Measurements from ENCODE around the gene JSRP1.

Gene JSRP1

GRCh38 chr19:2223959-2224358, 32.3 kb downstream of the JSRP1 start:
- peaks cover 16 to 91% (median 60%) of the 10 kb centered on the region in 4 experiments for H3K36me3 ChIP-seq (ENCODE audit: control insufficient read depth in 4 of 4, insufficient read depth in 4 of 4, low read length in 3 of 4)

GRCh38 chr19:2223391-2223790, 32.8 kb downstream of the JSRP1 start:
- POLR2A ChIA-PET: no interaction called here
- H3K36me3 ChIP-seq (ENCODE audit: control insufficient read depth in 4 of 4, insufficient read depth in 4 of 4, low read length in 3 of 4): peaks cover 16 to 87% (median 59%) of the 10 kb centered on the region in 4 experiments
- CTCF ChIA-PET: interaction anchor here (0.6 to 1.4 kb wide), 2 partner anchors 65 to 70 kb away, joined by 3 to 4 read pairs; no protein-coding TSS in a partner anchor
- no peak overlapping the region for H3K4me3 ChIP-seq (ENCODE audit: control insufficient read depth in 1 of 7, extremely low read depth in 1 of 7, insufficient read depth in 4 of 7, low read depth in 2 of 7, low read length in 6 of 7)
- H3K9me3 ChIP-seq (ENCODE audit: control extremely low read depth in 1 of 5, control insufficient read depth in 4 of 5, insufficient read depth in 2 of 5, low read depth in 1 of 5, low read length in 4 of 5): no peaks in the 10 kb centered on the region
- no peaks in the 10 kb centered on the region for H3K27me3 ChIP-seq (replicated peaks in 2 of 5; ENCODE audit: control insufficient read depth in 4 of 5, insufficient read depth in 5 of 5, low read length in 4 of 5)
- WGBS (ENCODE audit: insufficient coverage): 92% methylated on average over 9 of the region's 18 CpGs
- DNase-seq: no peak
- no peak overlapping the region for H3K27ac ChIP-seq (ENCODE audit: insufficient read depth in 1 of 2, low read depth in 1 of 2, low read length in 2 of 2, poor library complexity in 1 of 2, severe bottlenecking in 2 of 2)
- no peaks in the 10 kb centered on the region for H3K4me1 ChIP-seq (ENCODE audit: control extremely low read depth in 1 of 4, control insufficient read depth in 4 of 4, insufficient read depth in 4 of 4, low read length in 3 of 4)

More at GRCh38 chr19:2223959-2224358, 32.3 kb downstream of the JSRP1 start:
- H3K4me1 ChIP-seq (ENCODE audit: control extremely low read depth in 1 of 4, control insufficient read depth in 4 of 4, insufficient read depth in 4 of 4, low read length in 3 of 4): no peaks in the 10 kb centered on the region
- no peak overlapping the region for H3K27ac ChIP-seq (ENCODE audit: insufficient read depth in 1 of 2, low read depth in 1 of 2, low read length in 2 of 2, poor library complexity in 1 of 2, severe bottlenecking in 2 of 2)
- CTCF ChIA-PET: no interaction called here
- no peaks in the 10 kb centered on the region for H3K9me3 ChIP-seq (ENCODE audit: control extremely low read depth in 1 of 5, control insufficient read depth in 4 of 5, insufficient read depth in 2 of 5, low read depth in 1 of 5, low read length in 4 of 5)
- WGBS (ENCODE audit: insufficient coverage): 94% methylated on average over 11 of the region's 14 CpGs
- POLR2A ChIA-PET: no interaction called here
- DNase-seq: peak in 2 of 3 donors; percentile 15 to 35
- no peak overlapping the region for H3K4me3 ChIP-seq (ENCODE audit: control insufficient read depth in 1 of 7, extremely low read depth in 1 of 7, insufficient read depth in 4 of 7, low read depth in 2 of 7, low read length in 6 of 7)
- H3K27me3 ChIP-seq (replicated peaks in 2 of 5; ENCODE audit: control insufficient read depth in 4 of 5, insufficient read depth in 5 of 5, low read length in 4 of 5): no peaks in the 10 kb centered on the region

- Histone ChIP-seq H3K36me3 (ENCODE audit: control insufficient read depth in 4 of 4, insufficient read depth in 4 of 4, low read length in 3 of 4) (peaks cover 20 to 89% (median 64%) of the 10 kb centered on the region in 4 experiments), H3K27ac (ENCODE audit: insufficient read depth in 1 of 2, low read depth in 1 of 2, low read length in 2 of 2, poor library complexity in 1 of 2, severe bottlenecking in 2 of 2) (no peak overlapping the region), H3K4me1 (ENCODE audit: control extremely low read depth in 1 of 4, control insufficient read depth in 4 of 4, insufficient read depth in 4 of 4, low read length in 3 of 4) (no peaks in the 10 kb centered on the region), H3K27me3 (replicated peaks in 2 of 5; ENCODE audit: control insufficient read depth in 4 of 5, insufficient read depth in 5 of 5, low read length in 4 of 5) (no peaks in the 10 kb centered on the region), H3K9me3 (ENCODE audit: control extremely low read depth in 1 of 5, control insufficient read depth in 4 of 5, insufficient read depth in 2 of 5, low read depth in 1 of 5, low read length in 4 of 5) (no peaks in the 10 kb centered on the region), H3K4me3 (ENCODE audit: control insufficient read depth in 1 of 7, extremely low read depth in 1 of 7, insufficient read depth in 4 of 7, low read depth in 2 of 7, low read length in 6 of 7) (no peak overlapping the region)
- DNase-seq: peak in 1 of 3 donors; percentile 26
- ChIA-PET CTCF (interaction anchor here (1.6 to 2.1 kb wide), 4 partner anchors 15 to 66 kb away, joined by 4 to 10 read pairs (median 6); no protein-coding TSS in a partner anchor), POLR2A (no interaction called here)
- 96% methylated on average over 19 of the region's 20 CpGs for WGBS (ENCODE audit: insufficient coverage)
Observed at GRCh38 chr19:2221918-2222317, 34.3 kb downstream of the JSRP1 start.

DNA sequence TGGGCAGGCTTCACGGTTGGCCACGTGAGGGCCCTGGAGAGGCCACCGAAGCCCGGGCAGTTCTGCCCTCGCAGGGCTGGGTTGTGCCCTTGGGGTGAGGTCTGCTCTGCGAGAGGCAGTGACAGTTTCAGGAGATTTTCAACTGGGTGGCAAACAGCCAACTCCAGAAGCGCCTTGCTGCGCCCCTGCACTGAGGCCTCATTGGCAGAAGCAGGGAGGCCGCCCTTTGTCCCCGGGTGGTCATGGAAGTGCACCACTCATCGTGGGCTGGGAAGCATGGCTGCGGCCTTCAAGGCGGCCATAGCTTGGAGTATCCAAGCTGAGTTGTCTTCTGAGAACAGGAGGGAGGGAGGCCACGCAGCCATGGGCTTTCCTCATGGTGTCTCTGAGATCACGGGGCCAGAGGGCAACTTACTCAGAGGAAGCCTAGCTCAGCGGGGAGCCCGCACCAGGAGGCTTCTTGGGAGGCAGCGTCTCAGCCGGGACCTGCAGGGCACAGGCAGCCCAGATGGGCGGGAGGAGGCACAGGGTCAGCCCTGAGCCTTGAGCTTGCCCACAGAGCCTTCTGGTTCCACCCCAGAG, 34.9 kb downstream of the JSRP1 start:
- DNase-seq: no peak
- ChIA-PET CTCF (interaction anchor here (1.6 to 2.1 kb wide), 4 partner anchors 14 to 65 kb away, joined by 4 to 10 read pairs (median 6); no protein-coding TSS in a partner anchor), POLR2A (no interaction called here)
- no peak overlapping the region for H3K27ac ChIP-seq (ENCODE audit: insufficient read depth in 1 of 2, low read depth in 1 of 2, low read length in 2 of 2, poor library complexity in 1 of 2, severe bottlenecking in 2 of 2)
- H3K27me3 ChIP-seq (replicated peaks in 2 of 5; ENCODE audit: control insufficient read depth in 4 of 5, insufficient read depth in 5 of 5, low read length in 4 of 5): no peaks in the 10 kb centered on the region
- peaks cover 20 to 90% (median 66%) of the 10 kb centered on the region in 4 experiments for H3K36me3 ChIP-seq (ENCODE audit: control insufficient read depth in 4 of 4, insufficient read depth in 4 of 4, low read length in 3 of 4)
- no peaks in the 10 kb centered on the region for H3K9me3 ChIP-seq (ENCODE audit: control extremely low read depth in 1 of 5, control insufficient read depth in 4 of 5, insufficient read depth in 2 of 5, low read depth in 1 of 5, low read length in 4 of 5)
- WGBS (ENCODE audit: insufficient coverage): 95% methylated on average over 17 of the region's 20 CpGs
- no peaks in the 10 kb centered on the region for H3K4me1 ChIP-seq (ENCODE audit: control extremely low read depth in 1 of 4, control insufficient read depth in 4 of 4, insufficient read depth in 4 of 4, low read length in 3 of 4)
- no peak overlapping the region for H3K4me3 ChIP-seq (ENCODE audit: control insufficient read depth in 1 of 7, extremely low read depth in 1 of 7, insufficient read depth in 4 of 7, low read depth in 2 of 7, low read length in 6 of 7)

DNA sequence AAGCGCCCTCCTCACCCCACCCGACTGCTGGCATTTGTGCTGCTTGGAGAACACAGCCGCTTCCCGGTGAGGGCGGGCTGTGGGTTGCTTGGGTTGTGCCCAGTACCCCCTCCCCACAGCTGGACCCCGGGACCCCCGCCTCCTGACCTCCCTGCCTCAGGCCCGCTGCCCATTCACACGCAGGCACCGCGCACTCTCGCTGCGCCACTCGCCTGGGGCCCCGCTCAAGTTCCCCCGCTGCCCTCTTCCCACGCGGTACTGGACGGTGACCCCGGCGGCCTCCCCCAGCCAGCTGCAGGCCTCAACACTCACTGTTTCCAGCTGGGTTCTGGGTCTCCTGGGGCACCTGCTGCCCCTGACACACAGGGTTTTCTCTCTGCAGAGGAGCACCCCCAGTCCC, 36.5 kb downstream of the JSRP1 start:
- WGBS (ENCODE audit: insufficient coverage): 94% methylated on average over 20 of the region's 21 CpGs

GRCh38 chr19:2217591-2217990, 38.6 kb downstream of the JSRP1 start:
- H3K36me3 ChIP-seq (ENCODE audit: control insufficient read depth in 4 of 4, insufficient read depth in 4 of 4, low read length in 3 of 4): peaks cover 14 to 94% (median 72%) of the 10 kb centered on the region in 4 experiments
- CTCF ChIA-PET: no interaction called here
- no peak for DNase-seq

More for the DNA sequence above, 36.5 kb downstream of the JSRP1 start:
- Histone ChIP-seq H3K27ac (ENCODE audit: insufficient read depth in 1 of 2, low read depth in 1 of 2, low read length in 2 of 2, poor library complexity in 1 of 2, severe bottlenecking in 2 of 2) (no peak overlapping the region), H3K27me3 (replicated peaks in 2 of 5; ENCODE audit: control insufficient read depth in 4 of 5, insufficient read depth in 5 of 5, low read length in 4 of 5) (no peaks in the 10 kb centered on the region), H3K4me1 (ENCODE audit: control extremely low read depth in 1 of 4, control insufficient read depth in 4 of 4, insufficient read depth in 4 of 4, low read length in 3 of 4) (no peaks in the 10 kb centered on the region), H3K9me3 (ENCODE audit: control extremely low read depth in 1 of 5, control insufficient read depth in 4 of 5, insufficient read depth in 2 of 5, low read depth in 1 of 5, low read length in 4 of 5) (no peaks in the 10 kb centered on the region), H3K36me3 (ENCODE audit: control insufficient read depth in 4 of 4, insufficient read depth in 4 of 4, low read length in 3 of 4) (peaks cover 20 to 90% (median 65%) of the 10 kb centered on the region in 4 experiments), H3K4me3 (ENCODE audit: control insufficient read depth in 1 of 7, extremely low read depth in 1 of 7, insufficient read depth in 4 of 7, low read depth in 2 of 7, low read length in 6 of 7) (no peak overlapping the region)
- ChIA-PET CTCF (interaction anchor here (1.0 kb wide), 1 partner anchor 20 kb away, joined by 3 read pairs; no protein-coding TSS in a partner anchor), POLR2A (no interaction called here)
- no peak for DNase-seq

DNA sequence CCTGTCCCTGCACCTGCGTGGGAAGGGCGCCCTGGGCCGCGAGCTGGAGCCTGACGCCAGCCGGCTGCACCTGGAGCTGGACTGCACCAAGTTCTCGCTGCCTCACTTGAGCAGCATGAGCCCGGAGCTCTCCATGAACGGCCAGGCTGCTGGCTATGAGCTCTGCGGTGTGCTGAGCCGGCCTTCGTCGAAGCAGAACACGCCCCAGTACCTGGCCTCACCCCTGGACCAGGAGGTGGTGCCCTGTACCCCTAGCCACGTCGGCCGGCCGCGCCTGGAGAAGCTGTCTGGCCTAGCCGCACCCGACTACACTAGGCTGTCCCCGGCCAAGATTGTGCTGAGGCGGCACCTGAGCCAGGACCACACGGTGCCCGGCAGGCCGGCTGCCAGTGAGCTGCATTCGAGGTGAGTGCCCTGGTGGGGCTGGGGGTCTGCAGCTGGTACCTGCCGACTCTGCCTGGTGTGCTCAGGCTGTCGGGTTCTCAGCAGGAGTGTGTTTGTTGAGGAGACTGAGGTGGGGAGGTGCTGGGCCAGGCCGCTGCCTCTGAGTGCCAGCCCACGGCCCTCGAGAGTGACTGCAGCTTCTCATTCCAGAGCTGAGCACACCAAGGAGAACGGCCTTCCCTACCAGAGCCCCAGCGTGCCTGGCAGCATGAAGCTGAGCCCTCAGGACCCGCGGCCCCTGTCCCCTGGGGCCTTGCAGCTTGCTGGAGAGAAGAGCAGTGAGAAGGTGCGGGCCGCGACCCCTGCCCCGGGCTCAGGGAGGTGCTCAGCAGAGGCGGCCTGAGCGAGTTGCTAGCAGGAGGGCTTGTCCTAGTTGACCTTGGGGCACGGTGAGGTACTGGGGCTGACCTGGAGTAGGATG, 39.6 kb downstream of the JSRP1 start:
- Histone ChIP-seq H3K4me1 (ENCODE audit: control extremely low read depth in 1 of 4, control insufficient read depth in 4 of 4, insufficient read depth in 4 of 4, low read length in 3 of 4) (no peaks in the 10 kb centered on the region), H3K4me3 (ENCODE audit: control insufficient read depth in 1 of 7, extremely low read depth in 1 of 7, insufficient read depth in 4 of 7, low read depth in 2 of 7, low read length in 6 of 7) (no peak overlapping the region), H3K27me3 (replicated peaks in 2 of 5; ENCODE audit: control insufficient read depth in 4 of 5, insufficient read depth in 5 of 5, low read length in 4 of 5) (no peaks in the 10 kb centered on the region), H3K27ac (ENCODE audit: insufficient read depth in 1 of 2, low read depth in 1 of 2, low read length in 2 of 2, poor library complexity in 1 of 2, severe bottlenecking in 2 of 2) (no peak overlapping the region), H3K9me3 (ENCODE audit: control extremely low read depth in 1 of 5, control insufficient read depth in 4 of 5, insufficient read depth in 2 of 5, low read depth in 1 of 5, low read length in 4 of 5) (no peaks in the 10 kb centered on the region), H3K36me3 (ENCODE audit: control insufficient read depth in 4 of 4, insufficient read depth in 4 of 4, low read length in 3 of 4) (peaks cover 12 to 94% (median 75%) of the 10 kb centered on the region in 4 experiments)
- DNase-seq: no peak
- ChIA-PET POLR2A (no interaction called here), CTCF (interaction anchor here (0.7 to 2.1 kb wide), 5 partner anchors 9 to 62 kb away, joined by 3 to 10 read pairs (median 3); no protein-coding TSS in a partner anchor)
- 98% methylated on average over 39 of the region's 43 CpGs for WGBS (ENCODE audit: insufficient coverage)

More at GRCh38 chr19:2217591-2217990, 38.6 kb downstream of the JSRP1 start:
- no peaks in the 10 kb centered on the region for H3K4me1 ChIP-seq (ENCODE audit: control extremely low read depth in 1 of 4, control insufficient read depth in 4 of 4, insufficient read depth in 4 of 4, low read length in 3 of 4)
- POLR2A ChIA-PET: no interaction called here
- WGBS (ENCODE audit: insufficient coverage): 94% methylated on average over 22 of the region's 22 CpGs
- no peaks in the 10 kb centered on the region for H3K9me3 ChIP-seq (ENCODE audit: control extremely low read depth in 1 of 5, control insufficient read depth in 4 of 5, insufficient read depth in 2 of 5, low read depth in 1 of 5, low read length in 4 of 5)
- no peak overlapping the region for H3K4me3 ChIP-seq (ENCODE audit: control insufficient read depth in 1 of 7, extremely low read depth in 1 of 7, insufficient read depth in 4 of 7, low read depth in 2 of 7, low read length in 6 of 7)
- H3K27ac ChIP-seq (ENCODE audit: insufficient read depth in 1 of 2, low read depth in 1 of 2, low read length in 2 of 2, poor library complexity in 1 of 2, severe bottlenecking in 2 of 2): no peak overlapping the region
- H3K27me3 ChIP-seq (replicated peaks in 2 of 5; ENCODE audit: control insufficient read depth in 4 of 5, insufficient read depth in 5 of 5, low read length in 4 of 5): no peaks in the 10 kb centered on the region
